ENCODE measurements around the gene YAP1.
"Not testable (repeated sequence)": the region's sequence is repeated elsewhere in the genome, so short reads cannot be mapped to it uniquely, and the experiment has no call there.

Gene YAP1

DNA sequence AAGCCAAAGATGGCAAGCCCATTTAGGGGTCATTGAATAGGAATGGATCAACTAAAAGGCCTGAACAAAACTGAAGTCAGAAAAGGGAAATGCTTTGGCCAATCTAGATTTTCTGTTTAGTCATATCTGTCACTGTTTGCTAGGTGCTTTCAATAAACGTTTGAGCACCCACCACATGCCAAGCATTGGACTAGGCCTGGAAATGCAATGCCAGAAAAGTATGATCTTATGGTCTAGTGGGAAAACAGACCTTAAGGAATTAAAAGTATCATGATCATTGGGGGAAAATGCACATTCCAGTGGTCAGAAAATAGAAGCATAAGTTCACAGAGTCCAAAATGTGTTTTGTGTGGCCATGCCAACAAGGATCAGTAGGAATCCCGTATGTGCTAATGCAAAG is 130.3 kb downstream of the YAP1 start:
- no peak for DNase-seq (ENCODE audit: low read depth)

DNA sequence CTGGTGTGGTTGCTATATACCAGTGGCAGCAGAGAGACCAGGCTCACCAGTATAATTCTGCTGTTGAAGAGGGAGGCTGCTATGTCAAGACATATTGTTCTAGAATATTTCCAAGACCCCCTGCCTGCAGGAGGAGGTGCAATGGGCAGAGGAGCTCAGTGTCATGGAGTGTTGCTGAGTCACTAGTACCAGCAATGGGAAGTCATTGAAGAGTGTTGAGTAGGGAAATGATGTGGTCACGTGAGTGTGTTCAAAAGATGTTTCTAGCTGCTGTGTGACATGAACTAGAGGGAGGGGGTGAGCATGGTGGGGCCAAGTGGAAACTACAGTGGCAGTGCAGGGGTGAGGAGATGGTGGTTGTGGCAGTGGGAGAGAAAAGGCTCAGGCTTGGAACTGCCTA is 130.8 kb downstream of the YAP1 start:
- DNase-seq (ENCODE audit: low read depth), result no peak

GRCh38 chr11:102243399-102243884 is 133.2 kb downstream of the YAP1 start:
- DNase-seq (ENCODE audit: low read depth), result no peak

GRCh38 chr11:102244681-102245409 is 134.6 kb downstream of the YAP1 start:
- no peak for DNase-seq (ENCODE audit: low read depth)

GRCh38 chr11:102251423-102251822 is 141.2 kb downstream of the YAP1 start:
- DNase-seq (ENCODE audit: low read depth), result no peak

GRCh38 chr11:102252339-102252891 is 142.2 kb downstream of the YAP1 start:
- DNase-seq (ENCODE audit: low read depth), result no peak

- DNase-seq (ENCODE audit: low read depth), result no peak
Observed at GRCh38 chr11:102253020-102253715, 142.9 kb downstream of the YAP1 start.

DNA sequence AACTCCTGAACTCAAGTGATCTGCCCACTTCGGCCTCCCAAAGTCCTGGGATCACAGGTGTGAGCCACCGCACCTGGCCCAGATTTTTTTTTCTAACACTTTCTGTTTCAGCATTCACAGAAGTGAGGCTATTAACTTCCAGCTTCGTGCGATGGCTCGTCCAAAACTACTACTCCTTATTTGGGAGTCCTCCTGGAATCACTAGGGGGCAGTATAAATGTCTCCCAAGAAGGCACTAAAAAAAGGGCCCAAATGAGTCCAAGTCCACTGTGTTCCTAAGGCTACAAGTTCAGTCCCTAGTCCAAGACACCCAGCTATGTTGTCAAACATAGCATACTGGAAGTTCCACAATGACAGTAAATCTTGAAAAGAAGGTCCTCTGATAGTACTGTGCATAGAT is 143.8 kb downstream of the YAP1 start:
- DNase-seq (ENCODE audit: low read depth), result no peak

GRCh38 chr11:102256251-102256650 is 146.0 kb downstream of the YAP1 start:
- no peak for DNase-seq (ENCODE audit: low read depth)

GRCh38 chr11:102260241-102260640 is 150.0 kb downstream of the YAP1 start:
- DNase-seq (ENCODE audit: low read depth), result no peak

DNA sequence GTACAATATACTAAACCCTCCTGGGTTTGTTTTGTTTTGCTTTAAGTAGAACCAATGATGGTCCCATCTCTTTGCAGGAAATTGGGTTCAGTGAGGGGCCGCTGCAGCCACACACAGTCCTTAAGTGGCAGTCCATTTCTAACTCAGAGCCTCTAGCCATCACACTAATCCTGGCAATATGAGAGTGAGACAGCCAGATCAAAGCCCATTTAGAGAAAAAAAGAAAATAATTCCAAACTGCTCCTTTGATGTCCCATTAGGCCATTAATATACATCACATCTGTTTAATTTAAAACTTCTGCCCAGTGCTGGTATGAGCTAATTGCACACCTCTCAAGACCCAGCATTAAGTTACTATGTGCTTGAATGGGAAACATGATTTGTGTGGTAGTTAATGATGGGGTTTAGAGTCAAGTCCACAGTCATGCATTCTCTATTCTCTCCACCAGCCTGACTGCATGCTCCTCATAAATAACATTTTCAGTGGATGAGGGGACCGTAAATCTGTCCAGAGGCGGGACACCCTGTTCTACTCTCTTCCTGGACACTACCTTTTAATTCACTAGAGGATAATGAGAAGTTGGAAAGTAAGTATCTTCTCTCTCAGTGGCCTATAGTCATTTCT is 153.2 kb downstream of the YAP1 start:
- DNase-seq (ENCODE audit: low read depth), result no peak

- not testable (repeated sequence) for DNase-seq (ENCODE audit: low read depth)
Observed at GRCh38 chr11:102264704-102265103, 154.5 kb downstream of the YAP1 start.

DNA sequence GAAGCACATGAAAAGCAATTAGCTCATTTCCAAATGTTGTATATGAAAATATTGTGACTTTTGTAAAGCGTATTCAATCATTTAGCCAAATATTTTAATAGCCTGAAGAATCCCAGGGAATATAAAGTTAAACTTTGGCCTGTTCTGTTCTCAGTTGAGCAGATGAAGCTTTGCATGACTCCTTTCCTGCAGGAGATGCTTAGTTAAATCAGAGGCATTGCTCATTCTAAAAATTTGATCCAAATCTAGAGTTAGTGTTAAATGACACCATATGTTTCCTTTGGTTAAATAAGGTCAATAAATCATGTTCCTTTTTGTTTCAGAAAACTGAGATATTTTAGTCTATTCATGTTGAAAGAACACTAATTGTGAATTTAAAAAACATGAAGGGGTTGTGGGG is 155.9 kb downstream of the YAP1 start:
- DNase-seq (ENCODE audit: low read depth), result no peak

DNA sequence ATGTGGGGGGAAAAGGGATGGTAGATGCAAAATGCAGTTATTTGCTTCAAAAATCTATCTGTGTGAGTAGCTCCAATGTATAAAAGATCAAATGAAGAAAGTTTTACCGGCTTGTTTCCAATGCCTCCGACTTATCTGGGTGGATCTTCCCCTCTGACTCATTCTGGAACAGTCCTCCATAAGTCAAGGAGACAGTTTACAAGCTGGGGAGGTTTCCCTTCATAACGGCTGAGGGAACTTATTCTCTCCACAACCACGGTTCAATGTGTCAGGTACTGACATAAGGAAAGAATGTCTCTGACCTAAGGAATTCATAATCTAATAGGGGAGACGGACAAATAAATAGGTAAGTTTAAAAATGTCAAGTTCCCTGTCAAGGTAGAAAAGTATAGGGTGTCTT is 157.4 kb downstream of the YAP1 start:
- no peak for DNase-seq (ENCODE audit: low read depth)

GRCh38 chr11:102268083-102268984 is 158.1 kb downstream of the YAP1 start:
- peak; percentile 84 for DNase-seq (ENCODE audit: low read depth)

- DNase-seq (ENCODE audit: low read depth), result no peak
Observed at GRCh38 chr11:102268985-102269470, 158.8 kb downstream of the YAP1 start.

DNA sequence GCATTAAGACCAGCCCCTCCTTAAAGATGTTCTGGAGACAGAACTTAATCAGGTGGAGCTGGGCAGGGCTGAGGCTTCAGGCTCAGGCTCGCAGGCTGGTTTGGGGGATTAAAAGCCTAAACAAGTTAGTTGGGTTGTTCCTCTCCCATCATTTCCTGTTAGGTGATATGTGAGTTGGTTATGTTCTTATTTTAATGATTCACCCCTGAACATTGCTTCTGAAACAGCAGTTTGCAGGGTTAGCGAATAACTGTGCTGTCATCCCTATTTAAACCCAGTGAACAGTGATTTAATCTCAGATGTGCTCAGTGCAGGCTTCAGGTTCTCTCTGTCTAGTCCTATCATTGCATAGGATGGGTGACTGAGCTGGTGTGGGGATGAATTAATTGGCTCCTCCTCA is 159.7 kb downstream of the YAP1 start:
- DNase-seq (ENCODE audit: low read depth), result no peak

DNA sequence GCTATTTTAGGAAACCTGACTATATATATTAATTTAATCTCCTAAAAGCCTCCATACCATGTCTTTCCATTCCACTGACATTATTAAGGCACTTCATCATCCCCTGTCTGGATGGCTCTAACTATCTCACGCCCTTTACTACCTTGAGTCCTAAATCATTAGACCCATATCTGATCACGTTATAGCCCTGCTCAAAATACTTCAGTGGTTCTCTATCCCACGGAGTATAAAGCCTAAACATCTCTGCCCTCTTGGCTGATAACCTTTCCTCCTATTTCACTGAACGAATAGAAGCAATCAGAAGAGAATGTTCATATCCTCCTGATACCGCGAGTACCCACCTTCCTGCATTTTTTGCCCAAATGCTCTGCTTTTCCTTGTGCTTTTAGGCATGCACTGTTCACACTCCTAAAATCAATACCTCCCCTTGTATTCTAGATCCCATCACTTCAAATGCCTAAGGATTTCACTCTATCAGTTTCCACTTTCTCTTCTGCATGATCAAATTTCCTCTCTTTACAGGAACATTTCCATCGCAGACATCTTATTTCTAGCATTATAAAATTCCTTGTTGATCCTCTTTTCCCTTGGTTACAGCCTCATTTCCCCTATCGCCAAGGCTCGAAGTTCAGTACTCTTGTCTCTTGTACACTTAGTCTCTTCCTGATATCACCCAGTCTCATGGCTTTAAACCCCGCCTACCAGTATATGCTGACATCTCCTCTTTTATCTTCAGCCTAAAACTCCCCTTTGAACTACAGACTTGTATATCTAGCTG is 162.0 kb downstream of the YAP1 start:
- no peak for DNase-seq (ENCODE audit: low read depth)

- DNase-seq (ENCODE audit: low read depth), result no peak
Observed at GRCh38 chr11:102274628-102275027, 164.4 kb downstream of the YAP1 start.

GRCh38 chr11:102276362-102276761 is 166.1 kb downstream of the YAP1 start:
- DNase-seq (ENCODE audit: low read depth), result no peak

DNA sequence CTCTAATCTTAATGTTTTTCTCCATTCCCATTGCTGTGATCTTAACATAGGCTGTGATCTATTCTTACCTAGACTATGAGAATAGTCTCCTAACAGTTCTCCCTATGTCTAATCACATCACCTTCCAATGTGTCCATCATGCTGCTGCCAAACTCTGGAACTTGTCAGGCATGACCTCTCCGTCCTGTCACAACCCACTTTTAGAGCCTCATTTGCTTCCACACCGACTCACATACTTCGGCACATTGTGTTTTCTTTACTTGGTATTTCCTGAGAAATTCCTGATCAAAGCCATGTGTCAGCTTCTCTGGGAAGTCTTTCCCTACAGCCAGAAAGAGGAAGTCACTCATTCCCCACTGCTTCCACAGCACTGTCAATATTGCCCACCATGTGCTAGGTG is 166.5 kb downstream of the YAP1 start:
- DNase-seq (ENCODE audit: low read depth), result no peak
